ENCODE measurements around the gene PPP6C. TPM values are rescaled to one million over a fixed set of nuclear protein-coding genes. Genes with fewer than 3 reads are reported as not detected.
"Not testable (repeated sequence)": the region's sequence is repeated elsewhere in the genome, so short reads cannot be mapped to it uniquely, and the experiment has no call there.

PPP6C gene
- total RNA-seq, 2 donors from 2014 or later, result 28.5 to 32.9 TPM

GRCh38 chr9:125183561-125183960 lies 6.0 kb downstream of the PPP6C start:
- Histone ChIP-seq H3K4me1 (peaks cover 0 to 64% of the 10 kb centered on the region in 2 donors), H3K27ac (peak overlapping the region in 1 of 2 donors; percentile 57), H3K36me3 (no peaks in the 10 kb centered on the region), H3K4me3 (no peak overlapping the region), H3K27me3 (no peaks in the 10 kb centered on the region), H3K9me3 (no peaks in the 10 kb centered on the region)
- TF ChIP-seq, protein P1, sequence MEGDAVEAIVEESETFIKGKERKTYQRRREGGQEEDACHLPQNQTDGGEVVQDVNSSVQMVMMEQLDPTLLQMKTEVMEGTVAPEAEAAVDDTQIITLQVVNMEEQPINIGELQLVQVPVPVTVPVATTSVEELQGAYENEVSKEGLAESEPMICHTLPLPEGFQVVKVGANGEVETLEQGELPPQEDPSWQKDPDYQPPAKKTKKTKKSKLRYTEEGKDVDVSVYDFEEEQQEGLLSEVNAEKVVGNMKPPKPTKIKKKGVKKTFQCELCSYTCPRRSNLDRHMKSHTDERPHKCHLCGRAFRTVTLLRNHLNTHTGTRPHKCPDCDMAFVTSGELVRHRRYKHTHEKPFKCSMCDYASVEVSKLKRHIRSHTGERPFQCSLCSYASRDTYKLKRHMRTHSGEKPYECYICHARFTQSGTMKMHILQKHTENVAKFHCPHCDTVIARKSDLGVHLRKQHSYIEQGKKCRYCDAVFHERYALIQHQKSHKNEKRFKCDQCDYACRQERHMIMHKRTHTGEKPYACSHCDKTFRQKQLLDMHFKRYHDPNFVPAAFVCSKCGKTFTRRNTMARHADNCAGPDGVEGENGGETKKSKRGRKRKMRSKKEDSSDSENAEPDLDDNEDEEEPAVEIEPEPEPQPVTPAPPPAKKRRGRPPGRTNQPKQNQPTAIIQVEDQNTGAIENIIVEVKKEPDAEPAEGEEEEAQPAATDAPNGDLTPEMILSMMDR (IDR thresholded peaks at IDR 0.05), result no peak
- DNase-seq (ENCODE audit: low spot score), result no peak

DNA sequence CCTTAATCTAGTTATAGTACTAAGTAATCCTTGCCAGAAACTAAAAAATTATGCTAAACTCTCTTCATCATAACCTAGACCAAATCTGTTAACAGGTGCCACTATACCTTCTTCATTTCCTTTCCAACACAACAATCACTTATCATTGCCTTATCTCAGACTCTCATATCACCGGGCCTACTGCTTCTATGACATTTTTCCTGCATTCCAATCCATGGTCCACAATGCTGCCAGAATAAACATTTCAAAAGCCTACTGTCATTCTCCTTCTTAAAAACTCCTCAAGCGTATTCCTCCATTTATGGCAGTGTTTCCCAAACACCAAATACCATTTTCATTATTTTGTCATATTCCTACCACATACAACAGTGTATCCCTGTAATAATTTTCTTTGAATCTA lies 6.5 kb downstream of the PPP6C start:
- Histone ChIP-seq H3K4me3 (no peak overlapping the region), H3K9me3 (no peaks in the 10 kb centered on the region), H3K27ac (peak overlapping the region in 1 of 2 donors; percentile 57)

DNA sequence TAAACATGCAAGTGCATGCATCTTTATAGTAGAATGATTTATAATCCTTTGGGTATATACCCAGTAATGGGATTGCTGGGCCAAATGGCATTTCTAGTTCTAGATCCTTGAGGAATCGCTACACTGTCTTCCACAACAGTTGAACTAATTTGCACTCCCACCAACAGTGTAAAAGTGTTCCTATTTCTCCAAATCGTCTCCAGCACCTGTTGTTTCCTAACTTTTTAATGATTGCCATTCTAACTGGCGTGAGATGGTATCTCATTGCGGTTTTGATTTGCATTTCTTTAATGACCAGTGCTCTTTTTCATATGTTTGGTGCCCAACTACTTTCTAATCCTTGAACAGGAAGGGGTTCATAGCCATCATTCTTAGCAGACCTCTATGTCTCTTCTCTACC lies 7.8 kb downstream of the PPP6C start:
- H3K4me3 ChIP-seq, result not testable (repeated sequence)
- H3K4me1 ChIP-seq, result peaks cover 0 to 46% of the 10 kb centered on the region in 2 donors

More for the DNA sequence above, 6.5 kb downstream of the PPP6C start:
- Histone ChIP-seq H3K4me1 (peaks cover 0 to 59% of the 10 kb centered on the region in 2 donors), H3K36me3 (no peaks in the 10 kb centered on the region), H3K27me3 (no peaks in the 10 kb centered on the region)
- TF ChIP-seq, protein P1 (IDR thresholded peaks at IDR 0.05), result no peak
- DNase-seq (ENCODE audit: low spot score), result no peak

GRCh38 chr9:125180876-125181275 lies 8.7 kb downstream of the PPP6C start:
- peaks cover 0 to 45% of the 10 kb centered on the region in 2 donors for H3K4me1 ChIP-seq
- TF ChIP-seq, protein P1 (IDR thresholded peaks at IDR 0.05), result no peak
- no peak for DNase-seq (ENCODE audit: low spot score)
- no peaks in the 10 kb centered on the region for H3K9me3 ChIP-seq
- H3K27ac ChIP-seq, result peak overlapping the region; percentile 57
- H3K4me3 ChIP-seq, result no peak overlapping the region
- H3K27me3 ChIP-seq, result no peaks in the 10 kb centered on the region
- no peaks in the 10 kb centered on the region for H3K36me3 ChIP-seq

More for the DNA sequence above, 7.8 kb downstream of the PPP6C start:
- DNase-seq (ENCODE audit: low spot score); H3K36me3 ChIP-seq; H3K27me3 ChIP-seq; H3K9me3 ChIP-seq: not testable (repeated sequence)
- peak overlapping the region in 1 of 2 donors; percentile 57 for H3K27ac ChIP-seq

- DNase-seq (ENCODE audit: low spot score); H3K27me3 ChIP-seq; H3K27ac ChIP-seq; H3K36me3 ChIP-seq; H3K9me3 ChIP-seq; H3K4me3 ChIP-seq: not testable (repeated sequence)
- peaks cover 0 to 40% of the 10 kb centered on the region in 2 donors for H3K4me1 ChIP-seq
These were observed 9.8 kb downstream of the PPP6C start for GRCh38 chr9:125179776-125180175.

- H3K36me3 ChIP-seq, result no peaks in the 10 kb centered on the region
- no peak overlapping the region for H3K4me3 ChIP-seq
- TF ChIP-seq, protein P1 (IDR thresholded peaks at IDR 0.05), result no peak
- H3K4me1 ChIP-seq, result peaks cover 0 to 29% of the 10 kb centered on the region in 2 donors
- H3K27me3 ChIP-seq, result no peaks in the 10 kb centered on the region
- DNase-seq (ENCODE audit: low spot score), result no peak
- no peaks in the 10 kb centered on the region for H3K9me3 ChIP-seq
- no peak overlapping the region for H3K27ac ChIP-seq
These were observed 11.7 kb downstream of the PPP6C start for GRCh38 chr9:125177888-125178287.

DNA sequence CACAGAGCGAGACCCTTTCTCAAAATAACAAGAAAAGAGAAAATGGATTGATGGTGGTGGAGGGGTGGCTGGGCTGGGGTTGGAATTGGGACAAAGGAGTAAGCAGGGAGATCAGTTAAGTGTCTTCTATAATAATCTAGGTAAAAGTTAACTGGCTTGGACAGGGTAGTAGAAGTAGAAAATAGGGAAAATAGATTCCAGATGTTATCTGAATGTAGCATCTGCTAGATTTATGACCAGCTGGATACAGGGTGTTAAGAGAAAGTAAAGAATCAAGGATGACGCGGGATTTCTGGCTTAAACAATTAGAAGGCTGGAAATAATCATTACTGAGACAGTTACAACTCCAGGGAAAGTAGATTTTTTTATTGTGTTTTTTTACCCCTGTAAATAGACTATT lies 13.0 kb downstream of the PPP6C start:
- H3K27ac ChIP-seq, result no peak overlapping the region
- H3K4me3 ChIP-seq, result no peak overlapping the region
- no peaks in the 10 kb centered on the region for H3K27me3 ChIP-seq
- no peaks in the 10 kb centered on the region for H3K9me3 ChIP-seq
- peaks cover 0 to 36% of the 10 kb centered on the region in 2 donors for H3K4me1 ChIP-seq
- no peaks in the 10 kb centered on the region for H3K36me3 ChIP-seq
- DNase-seq (ENCODE audit: low spot score), result no peak
- TF ChIP-seq, protein P1 (IDR thresholded peaks at IDR 0.05), result no peak

Data from right atrium auricular region (tissue), 2 donors.